HG02840 (cell line): ENCODE measurements around the gene SCP2D1.

ENCODE experiments used
- ATAC-seq: cut with Tn5 transposase; IDR thresholded peaks from one replicate; pipeline ENCODE4 v1.9.1; 2021; ENCODE audit warnings: mild to moderate bottlenecking, moderate library complexity, moderate number of reproducible peaks; ENCODE audit not compliant: unreplicated experiment, low FRiP score

The SCP2D1 gene

DNA sequence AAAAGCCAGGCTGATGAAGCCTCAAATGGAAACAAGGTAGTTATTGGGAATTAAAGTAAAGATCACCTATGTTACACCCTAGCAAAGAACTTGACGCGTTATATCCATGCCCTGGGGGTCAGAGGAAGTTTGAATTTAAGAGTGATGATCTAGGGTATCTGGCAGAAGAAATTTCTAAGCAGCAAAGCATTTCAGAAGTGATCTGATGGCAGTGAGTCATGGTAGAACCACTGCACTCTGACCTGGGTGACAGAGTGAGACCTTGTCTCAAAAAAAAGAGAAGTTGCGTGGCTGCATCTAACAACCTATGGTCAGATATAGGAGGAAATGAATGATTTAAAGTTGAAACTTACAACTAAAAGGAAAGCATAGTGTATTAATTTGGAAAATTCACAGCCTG, 45.2 kb downstream of the SCP2D1 start:
- no peak for ATAC-seq
